Erythroblast (primary cell): Measurements from ENCODE around the gene MAN1A2.

Experiments used
- GATA1 ChIP-seq: IDR thresholded peaks from 2 replicates; pipeline ENCODE4 v1.6.1; 2011; ENCODE audit warnings: low read depth, mild to moderate bottlenecking, control low read depth, low read length, moderate library complexity
- POLR2A ChIP-seq: IDR thresholded peaks from 2 replicates; pipeline ENCODE4 v1.6.1; 2011; ENCODE audit warnings: mild to moderate bottlenecking, low read length

GRCh38 chr1:117568999-117569398 lies 201.8 kb downstream of the MAN1A2 start:
- TF ChIP-seq POLR2A = no peak
- no peak for TF ChIP-seq GATA1
